HL-60/S4 (cell line): ENCODE measurements around the gene SPOCK1.
"Not testable (repeated sequence)": the region's sequence is repeated elsewhere in the genome, so short reads cannot be mapped to it uniquely, and the experiment has no call there.

Experiments used
- in situ Hi-C: fragments of 300-500 bp; cut with MboI; formaldehyde crosslinking; loops from 2 replicates; pipeline ENCODE4 v1.14.3; 2022; ENCODE audit warnings: low sequenced_read_pairs

SPOCK1 gene

DNA sequence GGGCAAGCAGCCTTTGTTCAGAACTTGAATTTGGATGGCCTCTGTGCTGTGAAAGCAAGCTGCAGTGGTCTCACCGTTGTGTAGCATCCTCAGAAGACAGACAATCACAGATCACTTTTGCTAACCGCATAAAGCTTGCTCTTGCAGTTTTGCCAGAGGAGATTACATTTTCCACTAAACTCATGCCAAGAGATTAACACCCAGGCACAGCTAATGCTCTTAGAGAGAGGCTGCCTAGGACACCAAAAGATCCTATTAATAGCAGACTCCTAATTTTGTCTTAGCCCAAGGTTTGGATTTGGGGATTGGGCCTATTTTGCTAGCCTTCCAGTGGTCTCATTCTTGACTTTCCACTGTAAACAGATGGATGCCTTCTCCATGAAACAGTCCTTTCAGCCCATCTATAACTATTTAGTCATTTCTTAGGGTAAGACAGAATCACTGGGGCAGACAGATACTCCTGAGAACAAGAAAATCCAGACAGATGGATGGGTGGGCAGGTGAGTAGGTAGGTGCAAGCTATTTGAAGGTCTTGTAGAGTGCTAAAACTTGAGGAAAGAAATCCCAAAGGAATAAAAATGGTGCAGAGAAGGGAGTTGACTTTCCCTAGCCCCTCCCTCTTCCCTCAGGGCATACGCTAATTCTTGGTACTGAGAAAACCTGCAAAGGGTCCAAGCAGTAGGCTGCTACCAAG is 506.2 kb downstream of the SPOCK1 start:
- in situ Hi-C loops, result no loop called here

DNA sequence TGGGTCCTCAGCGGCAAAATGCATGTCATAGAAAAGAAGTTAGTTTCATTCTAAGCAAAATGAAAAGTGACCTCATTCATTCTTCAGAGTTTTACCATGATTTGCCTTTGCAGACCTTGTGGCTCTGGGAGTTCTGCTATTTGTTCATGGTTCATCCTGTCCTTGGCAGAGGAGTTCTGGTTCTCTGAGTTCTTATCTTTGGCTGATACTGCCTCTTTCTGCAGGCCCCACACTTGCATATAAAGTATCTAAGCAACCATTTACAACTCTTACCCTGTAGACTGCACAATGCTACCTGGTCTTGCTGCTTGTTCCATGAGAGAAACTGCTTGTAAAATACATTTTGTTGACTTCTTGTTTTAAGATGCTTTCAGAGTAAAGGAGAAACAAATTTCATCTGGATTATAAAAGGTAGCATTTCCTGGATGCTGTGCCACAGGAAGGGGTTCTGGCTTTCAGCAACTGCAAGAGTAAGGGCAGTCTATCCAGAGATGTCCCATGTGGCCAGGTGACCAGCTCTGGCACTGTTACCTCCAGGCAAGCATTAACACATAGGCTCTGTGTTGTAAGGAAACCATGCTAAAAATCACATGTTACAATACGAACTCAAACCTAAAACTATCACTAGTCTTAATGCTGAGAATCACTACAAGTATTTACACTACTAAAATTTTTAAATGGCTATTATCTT is 513.2 kb downstream of the SPOCK1 start:
- in situ Hi-C loops, result no loop called here

DNA sequence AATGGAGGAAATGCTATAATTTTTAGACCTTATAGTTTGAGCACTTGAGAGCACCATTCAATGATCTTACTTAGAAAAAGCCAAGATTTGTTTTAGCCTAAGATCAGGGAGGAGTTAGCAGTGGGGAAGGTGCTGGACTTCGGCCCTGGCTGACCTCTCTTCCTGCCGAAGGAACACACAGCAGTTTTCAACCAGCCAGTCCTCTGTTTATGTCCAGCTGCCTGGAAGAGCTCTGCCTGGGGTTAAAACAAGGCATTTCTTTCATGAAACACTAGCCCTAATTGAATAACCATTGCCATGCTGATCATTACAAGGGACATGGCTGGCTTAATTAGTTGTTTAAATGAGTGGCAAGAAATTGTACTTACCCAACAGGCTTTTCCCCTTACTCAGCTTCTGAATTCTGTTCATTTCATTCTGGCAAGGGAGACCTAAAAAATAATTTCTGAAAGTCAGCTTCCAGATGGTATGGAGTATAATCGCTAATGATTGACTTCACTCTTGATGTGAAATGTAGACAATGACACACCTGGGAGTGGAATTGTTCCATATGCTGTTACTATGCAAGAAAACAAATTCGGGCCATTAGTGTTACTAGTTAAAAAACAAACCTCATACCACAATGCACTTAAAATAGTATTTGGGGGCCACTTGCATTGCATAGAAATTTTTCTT is 514.2 kb downstream of the SPOCK1 start:
- in situ Hi-C loops, result no loop called here

DNA sequence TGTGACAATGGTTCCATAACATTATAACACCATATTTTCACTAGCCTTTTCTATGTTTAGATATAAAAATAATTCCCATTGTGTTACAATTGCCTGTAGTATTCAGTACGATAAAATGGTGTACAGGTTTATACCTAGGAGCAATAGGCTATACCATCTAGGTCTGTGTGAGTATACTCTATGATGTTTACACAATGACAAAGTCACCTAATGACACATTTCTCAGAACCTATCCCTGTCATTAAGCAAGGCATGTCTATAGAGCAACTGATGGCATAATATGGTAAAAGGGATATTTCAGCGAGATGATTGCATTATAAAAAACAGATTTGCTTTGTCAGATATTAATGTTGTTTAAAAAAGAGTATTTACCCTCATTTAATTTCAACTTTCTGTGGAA is 517.2 kb downstream of the SPOCK1 start:
- in situ Hi-C loops, result no loop called here

DNA sequence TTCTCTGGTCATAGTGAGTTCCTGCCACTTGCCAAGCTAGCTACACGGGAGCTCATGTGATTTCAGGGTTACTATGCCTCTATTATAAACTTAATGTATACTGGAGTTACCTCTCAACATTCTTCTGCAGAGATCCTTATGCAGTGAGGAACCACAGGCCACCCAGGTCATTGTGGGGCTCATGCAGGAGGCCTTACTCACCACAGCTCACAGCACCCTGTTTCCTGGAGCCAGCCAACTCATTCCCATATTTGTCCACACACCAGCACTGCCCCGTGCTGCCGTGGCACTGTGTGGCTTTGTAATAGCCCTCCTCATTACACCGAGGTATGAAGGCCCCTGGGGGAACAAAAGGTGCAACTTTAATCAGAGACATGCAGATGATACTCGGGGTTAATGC is 520.0 kb downstream of the SPOCK1 start:
- in situ Hi-C loops, result no loop called here

DNA sequence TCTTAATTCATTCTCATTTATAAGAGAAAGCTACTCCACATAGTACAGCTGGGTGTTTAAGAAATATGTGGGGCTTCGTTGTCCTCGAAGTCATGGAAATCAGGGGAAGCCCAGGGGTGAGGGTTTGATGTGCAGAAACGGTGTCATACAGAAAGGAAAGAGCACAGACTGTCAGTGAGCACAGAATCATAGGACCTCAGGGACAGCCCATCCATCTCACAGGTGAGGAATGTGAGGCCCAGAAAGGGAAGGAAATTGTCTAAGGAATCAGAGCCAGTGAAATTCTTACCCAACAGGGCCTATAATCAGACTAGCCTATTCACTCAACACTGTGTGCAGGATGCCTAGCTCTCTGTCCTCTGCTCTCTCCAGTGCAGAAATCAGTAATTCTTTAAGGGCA is 535.6 kb downstream of the SPOCK1 start:
- in situ Hi-C loops, result no loop called here

DNA sequence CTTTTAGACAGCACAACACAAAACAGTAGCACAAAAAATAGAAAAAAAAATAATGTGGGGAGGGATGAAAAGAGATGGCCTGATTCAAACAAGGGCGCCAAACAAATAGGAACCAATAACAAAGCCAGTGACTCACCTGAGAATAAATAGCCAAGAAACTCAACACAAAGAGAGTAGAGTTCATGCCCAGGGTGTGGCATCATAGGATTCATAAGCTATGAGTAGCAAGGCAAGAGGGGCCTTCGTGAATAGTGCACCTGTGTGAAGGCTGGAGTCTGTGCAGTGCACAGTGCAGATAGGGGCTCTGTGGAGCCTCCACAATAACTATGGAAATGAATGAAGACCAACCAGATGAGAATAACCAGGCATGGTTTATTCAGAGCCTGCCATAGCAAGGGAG is 541.7 kb downstream of the SPOCK1 start:
- in situ Hi-C loops, result no loop called here

DNA sequence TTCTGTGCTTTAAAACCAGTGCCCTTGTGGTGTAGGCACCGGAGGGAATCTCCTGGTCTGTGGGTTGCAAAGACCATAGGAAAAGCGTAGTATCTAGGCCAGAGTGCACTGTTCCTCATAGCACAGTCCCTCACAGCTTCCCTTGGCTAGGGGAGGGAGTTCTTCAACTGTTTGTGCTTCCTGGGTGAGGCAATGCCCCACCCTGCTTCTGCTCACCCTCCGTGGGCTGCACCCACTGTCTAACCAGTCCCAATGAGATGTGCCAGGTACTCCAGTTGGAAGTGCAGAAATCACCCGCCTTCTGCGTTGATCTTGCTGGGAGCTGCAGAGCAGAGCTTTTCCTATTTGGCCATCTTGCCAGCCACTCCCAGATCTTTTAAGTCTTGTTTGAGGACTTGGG is 545.0 kb downstream of the SPOCK1 start:
- in situ Hi-C loops, result not testable (repeated sequence)

DNA sequence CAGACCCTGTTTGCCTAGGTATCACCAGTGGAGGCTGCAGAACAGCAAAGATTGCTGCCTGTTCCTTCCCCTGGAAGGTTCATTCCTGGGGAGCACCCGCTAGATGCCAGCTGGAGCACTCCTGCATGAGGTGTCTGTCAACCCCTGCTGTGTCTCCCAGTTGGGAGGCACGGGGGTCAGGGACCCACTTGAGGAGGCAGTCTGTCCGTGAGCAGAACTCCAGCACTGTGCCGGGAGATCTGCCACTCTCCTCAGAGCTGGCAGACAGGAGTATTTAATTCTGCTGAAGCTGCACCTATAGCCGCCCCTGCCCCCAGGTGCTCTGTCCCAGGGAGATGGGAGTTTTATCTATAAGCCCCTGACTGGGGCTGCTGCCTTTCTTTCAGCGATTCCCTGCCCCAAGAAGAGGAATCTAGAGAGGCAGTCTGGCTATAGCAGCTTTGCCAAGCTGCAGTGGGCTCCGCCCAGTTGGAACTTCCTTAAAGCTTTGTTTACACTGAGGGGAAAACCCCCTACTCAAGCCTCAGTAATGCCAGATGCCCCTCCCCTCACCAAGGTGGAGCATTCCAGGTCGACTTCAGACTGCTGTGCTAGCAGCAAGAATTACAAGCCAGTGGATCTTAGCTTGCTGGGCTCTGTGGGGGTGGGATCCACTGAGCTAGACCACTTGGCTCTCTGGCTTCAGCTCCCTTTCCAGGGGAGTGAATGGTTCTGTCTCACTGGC is 545.6 kb downstream of the SPOCK1 start:
- in situ Hi-C loops, result not testable (repeated sequence)

DNA sequence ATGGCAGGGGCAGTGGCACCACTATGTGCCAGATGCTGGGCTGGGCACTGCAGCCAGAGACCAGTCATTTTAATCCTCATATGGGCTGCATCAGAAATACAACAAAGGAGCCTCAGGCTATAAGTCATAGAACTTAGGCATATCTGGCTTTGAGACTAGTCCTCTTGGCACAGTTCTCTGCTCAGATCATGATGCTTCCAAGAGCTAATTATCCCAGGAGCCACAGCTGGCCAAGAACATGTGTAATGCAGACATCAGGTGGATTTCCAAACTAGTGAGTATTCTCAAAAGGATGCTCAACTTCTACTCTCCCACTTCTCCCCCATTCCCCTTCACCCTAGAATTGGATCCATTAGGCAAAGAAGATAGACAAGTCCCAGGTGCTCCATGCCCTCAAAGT is 571.6 kb downstream of the SPOCK1 start:
- in situ Hi-C loops, result no loop called here

DNA sequence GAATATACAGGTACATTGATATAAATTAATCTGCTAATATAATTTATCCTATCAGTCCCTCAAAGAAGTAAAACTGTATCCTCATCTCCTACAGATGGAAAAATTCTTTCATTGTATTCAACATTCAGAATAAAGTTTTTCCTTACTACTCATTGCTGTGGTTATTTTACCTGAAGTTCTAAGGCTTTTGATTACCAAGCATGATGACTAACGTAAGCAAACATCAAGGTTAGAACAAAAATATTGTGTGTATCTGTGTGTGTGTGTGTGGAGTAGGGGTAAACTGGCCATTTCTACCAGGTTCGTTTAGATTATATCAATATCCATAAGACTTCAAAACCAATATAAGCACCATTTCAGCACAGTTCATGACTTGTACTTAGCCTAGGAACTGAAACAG is 573.1 kb downstream of the SPOCK1 start:
- in situ Hi-C loops, result no loop called here
